ENCODE results near the gene WDR7.

WDR7 gene

GRCh38 chr18:56982766-56983165 is 331.6 kb downstream of the WDR7 start:
- TF ChIP-seq CTCF (conservative IDR thresholded peaks at IDR 0.05) = no peak
- H3K27ac ChIP-seq = no peak overlapping the region

GRCh38 chr18:56983275-56983992 is 332.3 kb downstream of the WDR7 start:
- H3K27ac ChIP-seq = no peak overlapping the region
- TF ChIP-seq CTCF (conservative IDR thresholded peaks at IDR 0.05) = no peak

- TF ChIP-seq CTCF (conservative IDR thresholded peaks at IDR 0.05) = no peak
- H3K27ac ChIP-seq = no peak overlapping the region
These were observed 333.6 kb downstream of the WDR7 start for GRCh38 chr18:56984731-56985130.

GRCh38 chr18:56986829-56987228 is 335.7 kb downstream of the WDR7 start:
- no peak overlapping the region for H3K27ac ChIP-seq
- TF ChIP-seq CTCF (conservative IDR thresholded peaks at IDR 0.05) = no peak

- no peak overlapping the region for H3K27ac ChIP-seq
- no peak for TF ChIP-seq CTCF (conservative IDR thresholded peaks at IDR 0.05)
These were observed 336.1 kb downstream of the WDR7 start for GRCh38 chr18:56987236-56987635.

- TF ChIP-seq CTCF (conservative IDR thresholded peaks at IDR 0.05) = no peak
- no peak overlapping the region for H3K27ac ChIP-seq
These were observed 336.9 kb downstream of the WDR7 start for GRCh38 chr18:56988022-56988421.

GRCh38 chr18:56990678-56991077 is 339.5 kb downstream of the WDR7 start:
- no peak for TF ChIP-seq CTCF (conservative IDR thresholded peaks at IDR 0.05)
- no peak overlapping the region for H3K27ac ChIP-seq

Data from VCaP (cell line).